NCI-H345 (cell line): ENCODE results near the gene LCN2.
"Not testable (repeated sequence)": the region's sequence is repeated elsewhere in the genome, so short reads cannot be mapped to it uniquely, and the experiment has no call there.

Source experiments
- DNase-seq: peaks from one replicate; lab custom pipeline; 2025; lab: John Stamatoyannopoulos, UW

LCN2 gene

GRCh38 chr9:128168731-128169308 lies 19.6 kb downstream of the LCN2 start:
- DNase-seq = no peak

- DNase-seq = no peak
These were observed 20.2 kb downstream of the LCN2 start for GRCh38 chr9:128169492-128169891.

GRCh38 chr9:128169925-128170324 lies 20.7 kb downstream of the LCN2 start:
- DNase-seq = no peak

- DNase-seq = no peak
These were observed 24.8 kb downstream of the LCN2 start for GRCh38 chr9:128174062-128174461.

GRCh38 chr9:128175102-128175563 lies 25.9 kb downstream of the LCN2 start:
- DNase-seq = no peak

- DNase-seq = no peak
These were observed 26.5 kb downstream of the LCN2 start for GRCh38 chr9:128175726-128176125.

- no peak for DNase-seq
These were observed 29.7 kb downstream of the LCN2 start for GRCh38 chr9:128178806-128179431.

GRCh38 chr9:128180001-128180400 lies 30.7 kb downstream of the LCN2 start:
- no peak for DNase-seq

GRCh38 chr9:128180447-128180846 lies 31.2 kb downstream of the LCN2 start:
- no peak for DNase-seq

- DNase-seq = not testable (repeated sequence)
These were observed 32.2 kb downstream of the LCN2 start for GRCh38 chr9:128181480-128181879.

- no peak for DNase-seq
These were observed 33.8 kb downstream of the LCN2 start for GRCh38 chr9:128182893-128183588.

- DNase-seq = no peak
These were observed 37.0 kb downstream of the LCN2 start for GRCh38 chr9:128185979-128186965.

- no peak for DNase-seq
These were observed 38.1 kb downstream of the LCN2 start for GRCh38 chr9:128187361-128187760.

- no peak for DNase-seq
These were observed 39.0 kb downstream of the LCN2 start for GRCh38 chr9:128188209-128188608.

GRCh38 chr9:128190013-128190412 lies 40.8 kb downstream of the LCN2 start:
- DNase-seq = no peak

- DNase-seq = peak; percentile 6
These were observed 41.5 kb downstream of the LCN2 start for GRCh38 chr9:128190516-128191405.

GRCh38 chr9:128191406-128192046 lies 42.3 kb downstream of the LCN2 start, which contains the start of gene CIZ1:
TSS of gene CIZ1 (minus strand) at chr9:128191572. CDS start at chr9:128190857, 715 bp downstream.
- DNase-seq = peak; percentile 81

GRCh38 chr9:128192601-128193371 lies 43.5 kb downstream of the LCN2 start:
- peak; percentile 95 for DNase-seq

GRCh38 chr9:128193469-128194096 lies 44.3 kb downstream of the LCN2 start:
- no peak for DNase-seq
